NCI-H524 treated with DMSO at 0.1 percent for 48 hours (cell line): ENCODE results near the gene ZC3H6.
"Not testable (repeated sequence)": the region's sequence is repeated elsewhere in the genome, so short reads cannot be mapped to it uniquely, and the experiment has no call there.

Source experiments
- DNase-seq: peaks from one replicate; lab custom pipeline; 2025; lab: John Stamatoyannopoulos, UW

ZC3H6 gene

DNA sequence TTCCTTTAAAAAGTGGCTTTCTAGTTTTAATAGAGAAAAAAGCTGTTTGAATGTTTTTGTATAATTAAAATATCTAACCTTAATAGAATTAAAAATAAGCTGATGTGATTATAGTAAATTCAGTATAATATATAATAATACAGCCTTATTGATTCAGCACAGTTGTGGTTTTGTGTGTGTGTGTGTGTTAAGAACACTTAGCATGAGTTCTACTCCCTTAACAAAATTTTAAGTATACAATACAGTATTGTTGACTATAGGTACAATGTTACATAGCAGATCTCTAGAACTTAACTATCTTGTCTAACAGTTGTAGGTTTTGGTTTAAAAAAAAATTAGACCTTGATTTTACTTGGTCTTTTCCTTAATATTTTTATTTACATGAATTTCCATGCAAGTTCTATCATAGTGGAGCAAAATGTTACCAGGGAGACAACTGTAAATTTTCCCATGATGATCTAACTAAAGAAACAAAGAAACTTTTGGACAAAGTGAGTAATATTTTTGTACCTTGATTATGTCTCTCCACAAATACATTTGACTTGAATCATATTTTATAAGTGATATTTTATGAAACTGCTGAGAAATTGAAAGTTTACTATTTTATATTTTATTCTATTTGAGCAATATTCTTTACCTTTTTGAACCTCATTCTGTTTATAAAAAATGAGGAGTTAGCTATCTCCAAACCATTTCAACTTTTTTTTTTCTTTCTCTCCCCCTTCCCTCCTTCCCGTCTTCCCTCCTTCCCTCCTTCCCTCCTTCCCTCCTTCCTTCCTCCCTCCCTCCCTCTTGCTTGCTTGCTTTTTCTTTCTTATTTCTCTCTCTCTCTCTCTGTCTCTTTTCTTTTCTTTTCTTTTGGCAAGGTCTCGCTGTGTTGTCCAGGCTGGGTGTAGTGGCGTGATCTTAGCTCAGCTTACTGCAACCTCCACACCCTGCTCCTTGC, 46.3 kb downstream of the ZC3H6 start:
- DNase-seq, result no peak

DNA sequence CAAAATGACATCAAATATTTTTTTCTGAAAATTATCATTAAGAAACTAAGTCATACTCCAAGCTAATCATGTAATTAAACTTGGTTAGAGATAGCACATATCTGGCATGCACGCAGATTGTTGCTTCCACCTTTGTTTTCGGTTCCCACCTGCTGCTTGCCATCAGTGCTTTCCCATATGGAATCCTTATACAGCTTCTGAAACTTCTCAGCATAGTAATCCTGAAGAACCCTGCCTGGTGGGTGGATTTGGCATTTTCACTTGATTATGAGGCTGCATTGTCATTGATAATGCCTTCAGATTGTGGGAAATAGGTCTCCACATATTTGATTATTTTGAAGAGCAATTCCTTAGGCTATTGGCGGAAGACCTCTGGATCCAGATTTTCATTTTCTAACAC, 47.5 kb downstream of the ZC3H6 start:
- DNase-seq, result no peak

DNA sequence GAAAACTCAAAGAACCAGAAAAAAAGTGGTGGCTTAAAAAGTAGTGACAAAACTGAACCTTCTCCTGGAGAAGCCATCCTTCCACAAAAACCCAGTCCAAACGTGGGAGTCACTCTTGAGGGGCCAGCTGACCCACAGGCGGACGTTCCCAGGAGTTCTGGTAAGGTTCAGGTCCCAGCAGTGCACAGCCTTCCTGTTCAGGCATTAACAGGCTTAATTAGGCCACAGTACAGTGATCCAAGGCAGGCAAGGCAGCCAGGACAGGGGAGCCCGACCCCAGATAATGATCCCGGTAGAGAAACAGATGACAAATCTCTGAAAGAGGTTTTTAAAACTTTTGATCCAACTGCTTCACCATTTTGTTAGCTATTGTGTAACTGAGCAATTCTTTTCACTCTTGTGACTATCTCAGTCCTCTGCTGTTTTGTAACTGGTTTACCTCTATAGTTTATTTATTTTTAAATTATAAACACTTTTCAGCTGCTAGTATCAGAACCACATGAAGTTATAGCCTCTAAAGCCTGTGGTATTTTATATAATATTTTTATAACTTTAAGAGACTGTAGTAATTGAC, 56.8 kb downstream of the ZC3H6 start:
- DNase-seq, result no peak

DNA sequence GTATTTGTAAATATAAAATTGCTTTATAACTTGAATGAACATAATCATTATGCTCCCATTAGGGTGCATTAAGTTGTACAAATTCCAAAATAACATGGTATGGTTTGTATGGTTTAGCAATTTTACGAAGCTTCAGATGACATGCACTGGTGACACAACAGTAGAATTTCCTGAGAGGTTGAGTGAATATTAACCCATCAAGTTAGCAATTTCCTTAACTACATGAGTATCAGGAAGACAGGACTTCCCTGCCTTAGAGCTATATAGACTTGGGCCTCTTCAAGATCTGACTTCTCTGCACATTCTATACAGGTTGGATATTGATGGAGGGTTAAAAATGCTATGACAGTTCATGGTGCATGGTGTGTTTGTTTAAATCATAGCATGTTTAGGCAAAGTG, 60.2 kb downstream of the ZC3H6 start:
- no peak for DNase-seq

DNA sequence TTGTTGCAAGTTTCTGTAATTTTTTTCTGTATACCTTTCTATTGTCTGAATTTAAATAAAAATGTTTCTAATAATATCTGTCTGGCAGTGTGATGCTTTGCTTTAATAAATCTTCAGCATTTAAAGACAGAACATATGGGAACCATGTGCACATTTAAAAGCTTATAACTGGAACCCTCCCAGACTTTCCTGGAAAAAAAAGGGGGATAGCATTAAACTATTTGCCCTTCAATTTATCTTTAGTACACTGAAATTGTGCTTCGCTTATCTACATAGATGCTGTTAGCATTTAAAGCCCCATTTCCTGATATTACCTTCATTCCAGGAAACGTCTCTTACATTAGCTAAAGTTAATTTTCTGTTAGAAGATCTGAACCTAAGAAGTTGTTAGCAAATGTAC, 64.6 kb downstream of the ZC3H6 start:
- no peak for DNase-seq

DNA sequence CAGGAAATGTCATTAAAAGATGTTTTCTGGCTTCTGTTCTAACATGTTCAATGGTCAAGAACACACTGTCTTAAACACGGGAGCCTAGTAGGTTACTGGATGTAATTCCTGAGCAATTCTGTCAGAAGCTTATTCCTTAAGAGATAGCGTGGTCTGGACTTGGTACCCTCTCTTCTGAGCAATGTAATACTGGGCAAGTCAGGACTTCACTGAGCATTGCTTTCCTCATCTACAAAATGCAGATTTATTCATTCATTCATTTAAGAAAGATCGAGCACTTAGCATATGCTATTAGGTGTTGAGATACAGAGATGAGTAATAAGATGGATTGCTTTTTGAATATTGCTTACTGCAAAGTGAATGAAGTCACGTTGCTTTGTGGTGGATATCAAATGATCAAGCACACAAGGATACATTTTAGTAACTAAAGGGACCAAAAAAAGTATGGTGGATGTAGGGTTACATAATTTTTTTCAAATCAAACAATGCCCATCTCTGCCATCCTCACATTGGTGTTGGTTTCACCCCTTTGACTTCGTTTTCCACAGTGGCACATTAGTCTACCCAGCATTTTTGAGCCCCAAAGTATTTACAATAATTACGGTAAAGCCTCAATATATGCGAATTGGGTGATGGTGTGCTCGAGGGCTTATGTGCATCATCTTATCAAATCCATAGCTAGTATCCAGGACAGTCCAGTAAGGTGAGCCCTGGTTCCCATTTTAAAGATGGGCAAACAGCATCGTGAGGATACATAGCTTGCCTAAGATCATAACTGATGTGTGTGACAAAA, 65.3 kb downstream of the ZC3H6 start:
- no peak for DNase-seq

DNA sequence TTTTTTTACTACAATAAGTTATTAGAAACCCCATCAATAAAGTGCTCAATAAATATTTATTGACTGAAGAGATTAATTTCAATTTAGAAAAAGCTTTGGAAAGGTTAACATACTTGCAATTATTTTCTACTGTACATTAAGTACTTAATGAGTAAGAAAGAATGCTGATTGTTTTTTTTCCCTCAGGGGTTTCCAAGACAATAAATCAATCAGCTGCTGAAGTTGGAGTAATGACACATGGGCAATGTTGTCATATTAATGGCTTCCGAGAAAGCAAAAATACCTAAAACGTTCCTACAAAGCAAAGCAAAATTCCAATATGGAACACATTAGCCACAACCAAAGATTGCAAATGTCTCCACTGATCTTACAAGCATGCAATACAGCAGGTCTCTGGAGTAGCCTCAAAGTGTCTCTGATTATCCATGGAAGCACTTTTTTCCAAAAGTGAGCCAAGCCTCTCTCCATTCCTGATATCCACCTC, 66.7 kb downstream of the ZC3H6 start:
- DNase-seq, result no peak

DNA sequence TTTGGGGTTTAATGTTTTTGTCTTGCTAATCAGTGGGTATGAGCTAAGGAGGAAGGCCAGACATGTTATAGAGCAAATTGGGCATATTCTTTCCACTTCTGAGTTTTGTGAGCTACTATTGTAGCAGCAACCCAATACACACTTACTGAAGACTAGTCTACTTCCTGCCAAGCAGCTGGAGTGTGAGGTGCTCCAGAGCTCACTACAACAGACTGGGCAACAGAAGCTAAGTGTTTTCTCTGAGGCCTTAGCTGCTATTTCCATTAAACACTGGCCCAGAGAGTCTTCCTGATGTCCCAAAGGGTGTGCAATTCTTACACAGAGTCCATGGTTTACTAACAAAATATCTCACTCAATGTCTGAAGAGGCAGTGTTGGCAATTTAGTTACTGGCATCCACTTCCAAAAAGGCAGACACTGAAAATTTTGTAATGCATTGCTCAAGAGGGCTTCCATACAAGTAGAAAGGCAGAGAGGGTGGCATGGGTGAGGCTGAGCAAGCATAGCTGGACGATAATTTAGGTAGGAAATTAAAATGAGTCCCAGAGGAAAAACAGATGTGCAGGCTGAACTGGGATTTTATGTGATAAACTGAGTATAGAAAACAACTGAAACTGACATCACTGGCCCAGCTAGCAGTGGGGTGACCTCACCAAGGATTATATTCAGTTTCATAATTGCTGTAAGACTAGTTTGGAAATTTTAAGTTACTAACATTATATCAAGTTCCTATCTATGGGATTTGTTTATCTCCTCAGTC, 68.6 kb downstream of the ZC3H6 start:
- DNase-seq, result no peak

DNA sequence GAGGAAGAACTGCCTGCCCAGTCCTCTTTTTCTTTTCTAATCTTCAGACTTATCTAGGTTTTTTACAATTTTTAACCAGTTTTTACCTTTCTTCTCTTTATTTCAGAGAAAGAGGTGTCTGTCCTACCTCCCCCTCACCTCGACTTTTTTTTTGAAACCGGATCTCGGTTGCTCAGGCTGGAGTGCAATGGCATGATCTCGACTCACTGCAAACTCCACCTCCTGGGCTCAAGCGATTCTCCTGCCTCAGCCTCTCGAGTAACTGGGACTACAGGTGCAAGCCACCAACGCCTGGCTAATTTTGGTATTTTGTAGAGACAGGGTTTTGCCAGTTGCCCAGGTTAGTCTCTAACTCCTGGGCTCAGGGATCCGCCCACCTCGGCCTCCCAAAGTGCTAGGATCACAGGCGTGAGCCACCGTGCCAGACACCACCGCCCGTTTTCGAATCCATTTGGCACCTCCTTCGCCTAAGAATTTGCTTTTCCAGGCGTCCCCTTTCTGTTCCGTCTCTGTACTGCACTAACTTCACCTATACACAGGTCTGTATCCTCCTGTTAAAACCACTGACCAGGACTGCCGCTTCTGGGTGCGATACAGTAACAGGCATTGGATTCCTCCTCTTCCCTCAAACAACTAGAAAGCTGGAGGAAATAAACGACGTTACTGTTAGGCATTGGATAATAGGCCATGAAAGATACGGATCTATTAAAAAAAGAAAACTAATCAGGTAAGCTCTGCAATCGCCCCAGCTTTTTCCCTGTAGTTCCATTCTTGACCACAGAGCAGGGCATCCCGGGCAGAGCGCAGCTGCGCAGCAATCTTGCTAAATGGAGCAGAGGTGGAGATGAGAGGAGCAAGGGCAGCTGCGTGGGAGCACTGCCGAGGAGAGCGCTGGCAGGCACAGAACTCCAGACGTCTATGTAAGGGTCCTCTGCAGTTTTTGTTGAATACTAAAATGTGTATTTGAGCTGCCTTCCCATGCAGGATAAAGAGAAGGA, 69.9 kb downstream of the ZC3H6 start:
- no peak for DNase-seq

DNA sequence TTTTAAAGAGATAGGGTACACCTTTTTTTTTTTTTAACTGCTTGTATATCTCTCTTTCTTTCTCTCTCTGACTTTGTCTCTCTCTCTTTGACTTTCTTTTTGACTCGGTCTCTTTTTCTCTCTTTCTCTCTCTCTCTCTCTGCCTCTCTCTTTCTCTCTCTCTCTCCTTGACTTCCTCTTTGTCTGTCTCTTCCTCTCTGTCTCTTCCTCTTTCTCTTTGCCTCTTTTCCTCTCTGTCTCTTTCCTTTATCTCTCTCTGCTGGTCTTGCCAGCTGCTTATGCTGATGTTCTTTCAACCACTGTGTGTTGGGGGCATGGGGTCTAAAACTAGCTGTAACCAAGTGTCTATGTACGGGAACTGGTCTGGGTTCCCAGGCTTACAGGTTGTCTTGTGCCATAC, 76.9 kb downstream of the ZC3H6 start:
- not testable (repeated sequence) for DNase-seq

DNA sequence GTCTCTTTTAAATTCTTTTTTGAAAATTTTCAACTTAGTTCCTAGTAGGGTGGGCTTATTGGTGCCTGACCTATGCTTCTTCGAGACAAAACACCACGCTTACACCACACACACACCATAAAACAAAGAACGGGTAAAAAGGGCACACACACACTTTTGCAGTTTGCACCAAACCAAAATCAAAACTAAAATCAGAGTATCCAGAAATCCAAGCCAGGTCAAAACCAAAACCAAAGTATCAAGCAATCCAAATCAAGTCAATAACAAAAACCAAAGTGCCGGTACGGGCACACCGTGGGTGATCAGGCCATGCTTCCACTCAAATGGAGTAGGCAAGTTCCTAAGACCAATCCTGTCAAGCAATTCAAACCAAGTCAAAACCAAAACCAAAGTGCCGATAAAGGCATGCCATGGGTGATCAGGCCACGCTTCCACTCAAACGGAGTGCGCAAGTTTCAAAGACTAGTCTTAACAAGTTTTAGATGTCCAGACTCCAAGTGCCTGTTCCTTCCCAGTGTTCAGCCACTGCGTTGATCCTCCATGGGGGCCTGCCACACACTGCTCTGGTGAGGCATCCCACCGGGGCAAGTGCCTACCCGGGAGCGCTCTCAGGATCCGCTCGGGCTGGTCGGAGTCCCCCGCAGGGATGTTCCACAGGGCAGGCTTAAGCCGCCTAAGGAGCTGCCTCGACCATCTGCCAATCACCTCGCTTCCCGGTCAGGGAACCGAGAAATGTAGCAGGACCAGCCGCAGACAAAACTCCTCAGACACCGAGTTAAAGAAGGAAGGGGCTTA, 77.6 kb downstream of the ZC3H6 start:
- not testable (repeated sequence) for DNase-seq

DNA sequence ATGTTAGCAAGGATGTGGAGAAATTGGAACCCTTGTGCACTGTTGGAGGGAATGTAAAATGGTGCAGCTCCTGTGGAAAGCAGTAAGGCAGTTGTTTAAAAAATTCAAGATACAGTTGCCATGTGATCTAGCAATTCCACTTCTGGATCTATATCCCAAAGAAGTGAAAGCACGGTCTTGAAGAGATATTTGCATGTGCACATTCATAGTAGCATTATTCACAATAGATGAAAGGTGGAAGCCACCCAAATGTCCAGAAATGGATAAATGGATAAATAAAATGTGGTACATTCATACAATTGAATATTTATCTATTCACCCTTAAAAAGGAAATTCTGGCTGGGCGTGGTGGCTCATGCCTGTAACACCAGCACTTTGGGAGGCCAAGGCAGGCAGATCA, 78.9 kb downstream of the ZC3H6 start:
- not testable (repeated sequence) for DNase-seq

DNA sequence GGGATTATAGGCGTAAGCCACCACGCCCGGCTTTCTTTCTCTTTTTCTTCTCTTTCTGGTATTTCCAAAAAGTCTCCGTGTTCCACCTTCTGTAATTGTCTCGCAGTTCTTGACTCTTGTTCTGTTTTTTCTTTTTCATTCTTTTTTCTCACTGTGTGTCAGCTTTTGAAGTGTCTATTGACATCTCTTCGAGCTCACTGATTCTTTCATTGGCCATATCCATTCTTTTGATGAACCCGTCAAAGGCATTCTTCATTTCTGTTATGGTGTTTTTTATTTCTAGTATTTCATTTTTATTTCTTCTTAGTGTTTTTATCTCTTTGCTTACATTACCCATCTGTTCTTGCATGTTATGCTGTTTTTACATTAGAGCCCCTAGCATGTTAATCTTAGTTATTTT, 84.7 kb downstream of the ZC3H6 start:
- not testable (repeated sequence) for DNase-seq
